OCI-LY7 (cell line): ENCODE results near the gene NAT8. TPM values are rescaled to one million over a fixed set of nuclear protein-coding genes. Genes with fewer than 3 reads are reported as not detected.
"Not testable (repeated sequence)": the region's sequence is repeated elsewhere in the genome, so short reads cannot be mapped to it uniquely, and the experiment has no call there.

ENCODE experiments used
- Bru-seq: library from RNA; stranded (reverse); fragments of 400-500 nt; gene quantifications from one replicate; lab custom pipeline; 2021; lab: Mats Ljungman, UMichigan
- BruChase-seq, 2 experiments: library from RNA; stranded (reverse); fragments of 400-500 nt; gene quantifications; one replicate each; lab custom pipeline; 2021; lab: Mats Ljungman, UMichigan
- BruUV-seq: library from RNA; stranded (reverse); fragments of 400-500 nt; replicated peaks from 2 replicates; lab custom pipeline; 2021; lab: Mats Ljungman, UMichigan
- CTCF ChIA-PET: fragments of 300-600 bp; sonication (Branson Sonifier 250); formaldehyde crosslinking; loops from one replicate; lab custom pipeline; 2022; ENCODE audit warnings: antibody characterized with exemption; ENCODE audit not compliant: unreplicated experiment; lab: Charles Lee
- POLR2A ChIA-PET: fragments of 300-600 bp; sonication (Branson Sonifier 250); formaldehyde crosslinking; loops from one replicate; lab custom pipeline; 2022; ENCODE audit warnings: antibody characterized with exemption; lab: Charles Lee
- DNase-seq: peaks from one replicate; pipeline ENCODE4 v3.0.0-alpha.2; 2015; ENCODE audit warnings: low spot score
- H2AFZ ChIP-seq: fragments of 200-600 bp; sonication (generic), shearing (Covaris generic); 2 replicates; pipeline ENCODE4 v1.6.1; 2014; ENCODE audit warnings: mild to moderate bottlenecking, antibody characterized with exemption, low read length, moderate library complexity
- H3K27ac ChIP-seq: fragments of 200-600 bp; sonication (generic); 2 replicates; pipeline ENCODE4 v1.5.1; 2014; ENCODE audit warnings: mixed run types, low read depth, mild to moderate bottlenecking, moderate library complexity, low read length, inconsistent platforms; ENCODE audit not compliant: poor library complexity, severe bottlenecking
- H3K36me3 ChIP-seq: fragments of 200-600 bp; sonication (generic); 2 replicates; pipeline ENCODE4 v1.6.1; 2014; ENCODE audit warnings: mild to moderate bottlenecking, antibody characterized with exemption, low read length, moderate library complexity, mixed read lengths; ENCODE audit not compliant: insufficient read depth
- H3K4me1 ChIP-seq: fragments of 200-600 bp; sonication (generic); 2 replicates; pipeline ENCODE4 v1.5.1; 2014; ENCODE audit warnings: mild to moderate bottlenecking, low read length; ENCODE audit not compliant: insufficient read depth, poor library complexity, severe bottlenecking
- H3K4me2 ChIP-seq: fragments of 200-600 bp; sonication (generic); 2 replicates; pipeline ENCODE4 v1.6.1; 2014; ENCODE audit warnings: mild to moderate bottlenecking, low read length
- H3K4me3 ChIP-seq: fragments of 200-600 bp; sonication (generic); 2 replicates; pipeline ENCODE4 v1.5.1; 2014; ENCODE audit warnings: mild to moderate bottlenecking, low read depth, low read length; ENCODE audit not compliant: poor library complexity, severe bottlenecking
- H3K79me2 ChIP-seq: fragments of 200-600 bp; sonication (generic); 2 replicates; pipeline ENCODE4 v1.6.1; 2016; ENCODE audit warnings: low read depth, mild to moderate bottlenecking, low read length, moderate library complexity, mixed read lengths; ENCODE audit not compliant: insufficient read depth
- H3K9me2 ChIP-seq: fragments of 200-600 bp; sonication (generic); 2 replicates; pipeline ENCODE4 v1.6.1; 2016; ENCODE audit warnings: mild to moderate bottlenecking, low read length, mixed read lengths; ENCODE audit not compliant: insufficient read depth
- H3K9me3 ChIP-seq: fragments of 200-600 bp; sonication (generic); 2 replicates; pipeline ENCODE4 v1.6.1; 2014; ENCODE audit warnings: mild to moderate bottlenecking, mixed run types, low read length, mixed read lengths
- H4K20me1 ChIP-seq: fragments of 200-600 bp; sonication (generic); 2 replicates; pipeline ENCODE4 v1.6.1; 2014; ENCODE audit warnings: mild to moderate bottlenecking, antibody characterized with exemption, low read length, moderate library complexity, mixed read lengths; ENCODE audit not compliant: insufficient read depth
- CTCF ChIP-seq: fragments of 200-600 bp; sonication (generic); conservative IDR thresholded peaks from 2 replicates; pipeline ENCODE4 v1.5.1; 2014; ENCODE audit warnings: mild to moderate bottlenecking, antibody characterized with exemption, low read length, moderate library complexity, mixed read lengths
- EZH2phosphoT487 ChIP-seq: fragments of 200-600 bp; sonication (generic); IDR thresholded peaks from 2 replicates; pipeline ENCODE4 v1.6.1; 2018; ENCODE audit warnings: low read depth, borderline replicate concordance, mild to moderate bottlenecking, mixed run types, antibody characterized with exemption, low read length, moderate library complexity, mixed read lengths
- intact Hi-C: fragments of 100-400 bp; cut with micrococcal nuclease; formaldehyde crosslinking; loops from one replicate; pipeline ENCODE4 v1.10.0; 2022; ENCODE audit not compliant: unreplicated experiment
- long read RNA-seq: library from polyadenylated mRNA; stranded (forward); transcript quantifications from one replicate; pipeline ENCODE4 v2.0.0, GENCODE V29; 2022
- total RNA-seq, 2 experiments: library from RNA; depleted of rRNA in 1 of 2; stranded (reverse); fragments of >200 nt in 1 of 2; shearing (Covaris generic) in 1 of 2; gene quantifications; 2 replicates each; pipeline ENCODE4 v1.2.3, GENCODE V29; 2014 to 2022

The NAT8 gene
- total RNA-seq (2014; rRNA removed; shearing (Covaris generic)): not detected in 2 replicates
- total RNA-seq (2022): not detected in 2 replicates
- Bru-seq, nascent RNA: not detected
- not detected for BruChase-seq, experiment 1, labeled RNA remaining after a 6-hour chase
- not detected for BruChase-seq, experiment 2, labeled RNA remaining after a 2-hour chase
- long read RNA-seq: 0 reads

GRCh38 chr2:73642338-73643018 lies at the start of gene NAT8:
TSS of gene NAT8 (minus strand) at chr2:73642422. CDS start at chr2:73641628, 794 bp downstream.
- DNase-seq: no peak
- Histone ChIP-seq H3K9me3 (no peaks in the 10 kb centered on the region; the same call in 1 of the 2 replicates), H3K27ac (no peak within 1 kb of the TSS), H4K20me1 (no peaks in the 10 kb centered on the region), H2AFZ (no peak within 1 kb of the TSS), H3K79me2 (no peaks in the 10 kb centered on the region), H3K9me2 (no peaks in the 10 kb centered on the region), H3K4me1 (no peaks in the 10 kb centered on the region), H3K36me3 (no peaks in the 10 kb centered on the region), H3K4me2 (no peak within 1 kb of the TSS), H3K4me3 (no peak within 1 kb of the TSS)
- BruUV-seq: no TSS peak
- CTCF ChIA-PET: no interaction called here
- POLR2A ChIA-PET: no interaction called here
- TF ChIP-seq EZH2phosphoT487: no peak
- no peak for TF ChIP-seq CTCF
- intact Hi-C loops: no loop called here

- CTCF ChIA-PET, H3K4me1 ChIP-seq, H3K9me2 ChIP-seq, BruUV-seq, POLR2A ChIA-PET, H4K20me1 ChIP-seq, H3K4me2 ChIP-seq, H3K27ac ChIP-seq, H3K4me3 ChIP-seq, intact Hi-C loops, H3K79me2 ChIP-seq, H3K9me3 ChIP-seq, H3K36me3 ChIP-seq, H2AFZ ChIP-seq: not testable (repeated sequence)
- peak; percentile 68 for TF ChIP-seq CTCF
- peak; percentile 29 for DNase-seq
Observed at GRCh38 chr2:73690372-73691088, 48.3 kb upstream of the NAT8 start.

- H3K79me2 ChIP-seq, H3K27ac ChIP-seq, H3K4me3 ChIP-seq, H2AFZ ChIP-seq, H3K4me1 ChIP-seq, CTCF ChIA-PET, intact Hi-C loops, POLR2A ChIA-PET, H4K20me1 ChIP-seq, H3K9me2 ChIP-seq, H3K9me3 ChIP-seq, H3K36me3 ChIP-seq, BruUV-seq, DNase-seq, H3K4me2 ChIP-seq: not testable (repeated sequence)
Observed at GRCh38 chr2:73688494-73688893, 46.3 kb upstream of the NAT8 start.
